NCI-H446 treated with DMSO at 0.1 percent for 48 hours (cell line): ENCODE data around the gene KCNIP1.
A peak's percentile ranks its signal among the peaks of the same experiment; 100 is the strongest.

Experiments
- DNase-seq: peaks from one replicate; lab custom pipeline; 2025; lab: John Stamatoyannopoulos, UW

KCNIP1 gene

DNA sequence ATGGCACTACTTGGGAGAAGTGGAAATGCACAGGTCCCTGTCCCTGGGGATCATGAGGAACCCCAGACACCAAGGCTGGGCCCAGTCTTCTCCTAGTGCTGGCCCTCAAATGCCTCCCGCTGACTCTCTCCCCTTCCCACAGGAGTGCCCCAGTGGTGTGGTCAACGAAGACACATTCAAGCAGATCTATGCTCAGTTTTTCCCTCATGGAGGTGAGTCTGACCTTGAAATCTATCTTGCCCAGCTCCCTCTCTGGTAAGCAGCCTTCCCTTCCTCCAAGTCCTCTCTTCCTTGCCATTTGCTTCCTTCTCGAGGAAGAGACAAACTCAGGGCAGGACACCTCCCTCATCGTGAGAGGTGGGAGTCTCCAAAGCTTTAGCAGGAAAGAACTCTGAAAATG is 216.4 kb downstream of the KCNIP1 start:
- DNase-seq, result no peak

DNA sequence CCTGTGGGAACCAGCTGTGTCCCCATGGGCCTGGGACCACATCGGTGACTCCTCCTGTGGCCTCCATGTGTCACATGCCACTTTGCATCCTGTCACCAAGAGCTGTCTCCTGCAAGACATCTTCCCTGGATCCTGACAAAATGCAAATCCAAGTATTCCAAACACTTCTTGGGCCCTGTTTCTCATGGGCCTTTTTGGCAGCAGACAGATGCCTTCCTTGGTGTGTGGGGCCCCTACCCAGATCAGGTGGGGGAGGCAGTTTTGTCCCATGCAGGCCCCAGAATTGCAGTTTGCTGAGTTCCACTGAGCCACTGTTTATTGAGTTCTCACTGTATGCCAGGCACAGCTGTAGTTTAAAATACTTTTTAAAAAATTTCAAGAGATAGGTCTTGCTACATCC is 217.2 kb downstream of the KCNIP1 start:
- no peak for DNase-seq

DNA sequence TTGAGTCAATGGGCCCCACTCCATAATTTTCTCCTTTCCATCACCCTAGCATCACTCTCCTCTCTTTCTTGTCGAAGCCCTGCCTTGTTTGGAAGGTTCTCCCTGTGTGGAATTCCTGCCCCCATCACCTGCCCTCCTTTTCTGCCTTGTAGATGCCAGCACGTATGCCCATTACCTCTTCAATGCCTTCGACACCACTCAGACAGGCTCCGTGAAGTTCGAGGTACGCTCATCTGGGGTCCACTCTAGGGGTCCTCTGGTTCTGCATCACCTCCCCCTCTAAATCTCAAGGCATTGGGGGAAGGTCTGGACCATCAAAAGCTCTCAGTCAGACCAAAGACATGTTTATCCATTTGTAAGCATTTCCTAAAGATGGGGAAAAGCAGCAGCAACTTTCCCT is 217.9 kb downstream of the KCNIP1 start:
- DNase-seq, result no peak

DNA sequence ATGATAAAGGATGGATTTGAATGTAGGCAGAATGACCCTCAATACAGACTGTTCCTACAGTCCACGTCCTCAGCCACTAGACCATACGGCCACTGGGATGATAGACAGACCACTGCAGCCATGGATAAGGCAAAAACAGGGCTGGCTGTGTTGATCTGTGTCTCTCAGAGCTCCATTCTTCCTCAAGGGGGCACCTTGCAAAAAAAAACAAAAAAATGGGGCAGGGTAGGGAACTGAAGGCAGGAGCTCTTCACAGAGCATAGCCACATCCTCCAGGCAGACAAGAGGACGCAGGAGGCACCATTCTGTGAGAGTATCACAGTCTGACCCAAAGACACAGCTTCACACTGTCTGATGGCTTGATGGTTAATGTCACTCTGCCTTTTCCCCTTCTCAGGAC is 218.5 kb downstream of the KCNIP1 start:
- DNase-seq, result no peak

DNA sequence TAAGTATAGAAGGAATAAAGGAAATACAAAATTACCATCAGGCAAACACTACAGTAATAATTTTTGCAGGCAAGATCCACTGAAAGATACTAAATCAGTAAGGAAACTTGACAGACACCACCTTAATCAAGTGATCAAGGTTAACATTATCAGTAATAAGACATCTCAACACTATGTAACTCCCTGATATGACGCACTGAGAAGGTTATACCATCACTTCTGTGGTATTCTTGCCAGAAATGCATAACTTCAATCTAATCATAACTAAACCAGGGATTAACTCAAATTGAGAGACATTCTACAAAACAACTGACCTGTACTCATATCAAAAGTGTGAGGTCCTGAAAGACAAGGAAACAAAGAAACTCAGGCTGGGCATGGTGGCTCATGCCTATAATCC is 227.2 kb downstream of the KCNIP1 start:
- no peak for DNase-seq

DNA sequence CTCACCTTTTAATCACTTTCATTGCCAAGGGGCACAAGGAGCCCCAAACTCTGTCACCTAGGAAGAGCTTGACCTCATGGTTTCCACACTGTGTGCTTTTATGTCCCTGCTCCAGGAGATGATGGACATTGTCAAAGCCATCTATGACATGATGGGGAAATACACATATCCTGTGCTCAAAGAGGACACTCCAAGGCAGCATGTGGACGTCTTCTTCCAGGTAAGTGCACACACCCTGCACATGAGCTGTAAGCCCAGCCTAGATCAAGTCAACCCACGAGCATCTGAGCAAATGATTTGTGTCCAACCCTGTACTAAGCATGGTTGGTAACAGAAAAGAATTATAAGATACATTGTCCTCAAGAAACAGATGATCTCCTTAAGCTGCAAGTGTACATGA is 228.9 kb downstream of the KCNIP1 start:
- DNase-seq, result no peak

DNA sequence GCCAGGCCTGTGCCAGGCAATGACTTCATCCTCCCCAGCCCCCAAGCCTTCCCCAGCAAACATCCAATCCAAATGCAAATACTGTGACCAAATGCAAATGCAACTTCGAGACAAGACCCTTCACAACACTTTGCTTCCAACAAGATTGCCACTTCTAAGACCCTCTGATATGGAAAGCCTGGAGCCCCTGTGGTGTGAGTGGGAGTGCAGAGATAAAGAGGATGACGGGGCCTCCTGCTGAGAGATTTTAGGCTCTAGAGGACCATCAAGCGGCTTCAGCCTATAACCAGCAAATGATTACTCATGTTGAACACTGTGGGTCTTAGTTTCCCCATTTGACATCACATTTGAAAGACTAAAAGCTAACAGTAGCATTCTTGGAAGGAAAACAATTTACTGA is 233.1 kb downstream of the KCNIP1 start:
- DNase-seq, result no peak

DNA sequence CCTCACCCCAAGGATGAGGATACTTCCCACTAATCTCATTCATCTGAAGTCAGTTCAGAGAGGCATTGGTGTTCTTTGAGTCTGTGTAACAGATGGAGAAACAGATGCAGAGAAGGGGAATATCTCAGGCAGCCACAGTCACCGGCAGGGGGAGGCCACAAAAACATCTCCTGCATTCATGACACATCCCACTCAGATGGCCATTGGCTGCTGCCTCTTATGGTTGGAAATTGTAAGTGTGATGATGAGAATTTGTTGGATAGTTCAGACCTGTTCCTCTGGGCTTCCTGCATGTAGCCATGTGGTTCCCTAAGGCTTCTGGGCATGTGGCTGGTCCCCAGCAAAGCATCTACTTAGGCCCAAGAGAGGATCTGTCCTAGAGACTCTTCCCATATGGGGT is 233.8 kb downstream of the KCNIP1 start:
- DNase-seq, result no peak

DNA sequence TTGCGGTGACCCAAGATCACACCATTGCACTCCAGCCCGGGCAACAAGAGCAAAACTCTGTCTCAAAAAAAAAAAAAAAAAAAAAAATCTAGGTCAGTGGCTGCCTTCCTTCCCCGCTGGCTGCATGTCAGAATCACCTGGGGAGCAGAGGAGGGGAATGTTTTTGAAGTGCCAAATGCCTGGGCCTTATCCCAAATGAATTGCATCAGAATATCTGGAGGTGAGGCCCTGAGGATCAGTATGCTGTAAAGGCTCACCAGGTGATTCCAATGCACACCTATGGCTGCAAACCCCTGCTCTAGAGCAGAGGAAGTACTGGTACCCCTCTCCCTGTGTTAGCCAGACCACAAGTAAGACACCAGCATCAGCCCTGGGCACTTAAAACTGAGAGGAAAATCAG is 235.0 kb downstream of the KCNIP1 start:
- no peak for DNase-seq

DNA sequence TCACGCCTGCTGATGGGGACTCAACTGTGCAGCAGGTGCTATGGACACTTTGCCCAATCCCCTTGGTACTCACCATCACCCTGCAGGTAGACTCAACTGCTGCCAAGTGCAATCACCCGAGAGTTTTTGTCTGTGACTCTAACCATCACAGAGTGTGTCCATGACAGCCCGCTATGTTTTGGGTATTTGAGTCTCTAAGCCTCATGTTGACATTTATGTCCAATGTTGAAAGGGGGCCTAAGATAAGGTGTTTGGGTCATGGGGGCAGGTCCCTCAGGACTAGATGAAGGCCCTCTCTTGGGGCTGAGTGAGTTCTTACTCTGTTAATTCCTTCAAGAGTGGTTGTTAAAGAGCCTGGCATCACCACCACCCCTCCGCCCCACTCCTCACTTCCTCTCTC is 235.6 kb downstream of the KCNIP1 start:
- no peak for DNase-seq

DNA sequence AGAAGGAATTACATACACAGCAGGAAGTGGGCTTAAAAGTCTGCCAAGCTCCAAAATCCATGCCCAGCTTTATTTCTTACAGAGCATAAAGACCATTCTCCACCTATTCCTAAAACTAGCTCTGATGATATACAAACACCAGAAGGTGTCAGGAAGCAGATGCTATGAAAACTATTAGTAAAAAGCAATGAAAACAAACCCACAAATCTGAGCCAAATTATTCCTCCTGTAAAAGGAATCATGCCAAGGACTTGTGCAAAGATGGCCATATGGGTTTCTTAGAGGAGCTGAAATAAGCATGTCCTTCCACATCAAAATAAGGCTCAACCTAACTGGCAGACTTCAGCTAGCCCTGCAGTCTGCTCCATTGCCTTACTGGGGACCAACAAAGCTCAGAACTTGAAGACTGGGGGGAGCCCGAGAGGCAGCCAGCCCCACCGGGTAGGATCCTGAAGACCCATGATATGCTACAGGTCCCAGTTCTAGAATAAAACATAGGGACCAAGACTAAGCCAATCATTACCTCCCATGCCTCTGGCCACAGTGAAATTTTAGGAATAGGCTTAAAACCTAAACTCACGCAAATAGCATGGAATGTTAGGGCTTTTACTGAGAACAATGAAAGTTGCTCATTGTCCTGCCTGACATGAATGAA is 236.9 kb downstream of the KCNIP1 start:
- peak; percentile 80 for DNase-seq

DNA sequence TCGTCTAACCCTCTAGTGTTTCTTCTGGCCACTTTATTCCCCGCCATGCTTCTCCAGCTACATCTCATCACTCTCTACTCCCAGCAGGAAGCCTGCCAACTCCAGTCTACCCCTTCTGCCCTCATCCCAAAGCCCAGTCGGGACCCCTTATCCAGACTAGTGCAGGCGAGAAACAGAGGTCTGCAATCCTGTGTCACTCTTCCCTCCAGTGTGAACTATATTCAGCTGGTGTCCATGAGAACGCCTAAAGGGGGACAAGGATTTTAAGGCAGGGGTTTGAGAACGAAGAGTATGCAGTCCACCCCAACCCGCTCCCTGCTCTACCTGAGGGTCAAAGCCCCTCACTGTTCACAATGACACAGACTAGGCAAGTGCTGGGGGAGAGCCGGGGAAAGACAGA is 238.0 kb downstream of the KCNIP1 start:
- no peak for DNase-seq

DNA sequence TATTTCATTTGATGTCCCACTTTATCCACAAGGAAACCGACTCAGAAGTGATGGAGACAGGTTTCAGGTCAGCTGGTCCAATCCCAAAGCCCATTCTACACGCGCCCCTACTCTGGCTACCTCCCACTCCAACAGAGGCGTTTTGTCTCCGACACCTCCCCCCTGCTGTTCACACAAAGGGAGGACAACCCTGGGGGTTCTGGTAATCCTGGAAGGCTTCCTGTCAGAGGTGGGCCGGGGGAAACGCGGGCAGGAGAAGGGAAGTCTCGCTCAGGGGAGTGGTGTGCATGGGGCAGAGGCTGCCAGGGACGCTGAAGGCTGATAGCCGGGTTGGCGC is 240.0 kb downstream of the KCNIP1 start:
- no peak for DNase-seq

DNA sequence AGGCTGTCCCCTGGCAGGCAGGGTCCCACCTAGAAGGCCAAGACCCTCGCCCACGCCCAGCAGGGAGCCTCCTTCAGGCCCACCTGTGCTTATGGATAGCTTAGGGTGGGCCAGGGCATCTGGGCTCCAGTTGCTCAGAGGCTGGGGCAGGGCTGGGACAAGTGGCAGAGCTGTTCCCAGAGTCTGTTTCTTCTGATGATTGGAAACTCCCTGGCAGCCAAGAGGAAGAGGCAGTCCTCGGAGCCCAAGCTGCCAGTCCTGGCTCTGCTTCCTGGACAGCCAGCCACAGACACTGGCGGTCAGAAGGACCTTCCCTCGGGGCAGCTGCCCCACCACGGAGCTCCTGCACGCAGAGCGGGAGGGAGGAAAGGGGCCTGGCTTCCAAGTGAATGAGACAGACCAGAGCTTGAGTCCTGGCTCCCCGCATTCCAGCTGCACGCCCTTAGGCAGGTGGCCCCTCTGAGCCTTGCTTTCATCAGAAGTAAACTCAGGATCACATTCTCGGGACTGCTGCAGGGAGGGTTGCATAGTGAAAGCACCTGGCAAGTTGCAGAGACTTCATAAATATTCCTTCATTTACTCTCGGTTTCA is 241.8 kb downstream of the KCNIP1 start:
- peak; percentile 2 for DNase-seq

DNA sequence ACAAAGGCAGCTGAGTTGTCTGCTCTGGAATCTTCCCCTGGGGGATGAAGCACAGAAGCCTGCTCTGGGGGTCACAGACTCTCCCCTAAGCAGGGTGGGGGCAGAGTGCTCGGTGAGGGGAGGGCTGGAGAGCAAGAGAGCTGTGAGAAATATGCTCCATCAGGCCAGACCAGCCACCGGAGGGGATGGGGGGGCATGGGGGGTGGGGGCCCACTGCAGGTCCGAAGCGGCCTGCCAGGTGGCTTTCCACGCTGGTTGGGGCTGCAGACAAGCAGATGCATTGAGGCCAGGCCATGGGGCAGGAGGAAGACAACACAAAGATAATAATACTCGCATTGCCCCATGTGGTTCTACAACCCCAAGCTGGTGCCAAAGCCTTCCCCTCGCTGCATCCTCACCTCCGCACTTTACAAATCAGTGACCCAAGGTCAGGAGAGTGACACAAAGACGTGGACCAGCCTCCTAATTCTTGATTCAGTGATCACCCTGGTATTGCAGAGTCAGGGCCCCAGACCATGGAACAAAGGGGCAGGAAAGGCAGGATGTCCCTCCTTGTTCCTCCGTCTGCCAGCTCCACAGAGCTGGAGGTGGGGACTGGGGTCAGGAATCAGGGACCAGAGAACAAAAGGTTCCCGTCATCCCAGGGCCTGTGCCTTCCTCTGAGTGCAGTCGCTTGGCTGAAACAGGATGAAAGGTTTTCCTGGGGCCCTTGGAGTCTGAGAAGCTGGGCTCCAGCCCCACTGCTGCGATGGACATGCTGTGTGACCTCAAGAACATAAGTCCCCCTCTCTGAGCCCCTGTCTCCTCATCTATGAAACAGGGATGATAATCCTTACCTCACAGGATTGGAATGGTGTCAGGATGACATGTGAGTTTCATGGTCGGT is 242.5 kb downstream of the KCNIP1 start:
- no peak for DNase-seq

DNA sequence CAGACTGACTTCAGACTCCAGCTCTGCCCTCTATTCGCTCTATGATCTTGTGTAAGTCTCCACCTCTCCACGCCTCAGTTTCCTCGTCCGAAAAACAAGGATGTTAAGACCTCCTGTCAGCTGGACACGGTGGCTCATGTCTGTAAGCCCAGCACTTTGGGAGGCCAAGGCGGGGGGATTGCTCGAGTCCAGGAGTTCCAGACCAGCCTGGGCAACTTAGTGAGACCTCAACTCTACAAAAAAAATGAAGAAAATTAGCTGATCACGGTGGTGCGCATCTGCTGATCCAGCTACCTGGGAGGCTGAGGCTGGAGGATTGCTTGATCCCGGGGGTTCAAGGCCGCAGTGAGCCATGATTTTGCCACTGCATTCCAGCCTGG is 243.1 kb downstream of the KCNIP1 start:
- DNase-seq, result no peak

DNA sequence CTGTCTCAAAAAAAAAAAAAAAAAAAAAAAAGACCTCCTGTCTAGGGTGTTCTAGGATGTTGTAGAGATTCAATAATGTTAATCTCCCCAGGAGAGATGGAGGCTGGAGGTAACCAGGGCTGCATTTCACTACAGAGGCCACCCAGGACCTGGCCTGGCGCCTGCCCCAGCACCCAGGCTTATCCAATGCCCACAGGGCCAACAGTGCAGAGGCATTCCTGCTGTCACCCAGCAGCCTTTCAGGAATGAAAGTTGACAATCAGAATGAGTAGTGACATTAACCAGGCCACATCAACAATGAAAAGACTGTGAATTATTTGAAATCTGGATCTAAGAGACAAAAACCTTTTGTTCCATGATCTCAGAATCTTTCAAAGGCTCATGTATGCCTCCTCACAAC is 243.5 kb downstream of the KCNIP1 start:
- DNase-seq, result no peak

DNA sequence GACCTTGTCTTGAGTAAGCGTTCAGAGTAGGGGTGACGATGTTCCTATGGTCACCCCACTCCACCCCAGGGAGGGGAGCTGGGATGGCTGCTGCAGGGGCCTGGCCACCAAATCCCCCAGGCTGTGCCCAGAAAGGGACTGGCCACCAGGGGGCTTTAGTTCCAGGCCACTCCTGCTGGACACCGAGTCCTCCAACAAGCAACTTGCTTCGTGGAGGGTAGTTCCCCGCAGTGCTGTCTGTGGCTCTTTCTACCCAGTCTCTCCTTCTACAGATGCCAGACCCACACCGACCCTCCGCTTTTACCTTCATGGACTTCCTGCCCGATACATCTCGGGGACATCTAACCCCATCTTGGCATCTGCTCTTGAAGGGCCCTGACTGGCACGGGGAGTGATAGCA is 244.0 kb downstream of the KCNIP1 start:
- no peak for DNase-seq

DNA sequence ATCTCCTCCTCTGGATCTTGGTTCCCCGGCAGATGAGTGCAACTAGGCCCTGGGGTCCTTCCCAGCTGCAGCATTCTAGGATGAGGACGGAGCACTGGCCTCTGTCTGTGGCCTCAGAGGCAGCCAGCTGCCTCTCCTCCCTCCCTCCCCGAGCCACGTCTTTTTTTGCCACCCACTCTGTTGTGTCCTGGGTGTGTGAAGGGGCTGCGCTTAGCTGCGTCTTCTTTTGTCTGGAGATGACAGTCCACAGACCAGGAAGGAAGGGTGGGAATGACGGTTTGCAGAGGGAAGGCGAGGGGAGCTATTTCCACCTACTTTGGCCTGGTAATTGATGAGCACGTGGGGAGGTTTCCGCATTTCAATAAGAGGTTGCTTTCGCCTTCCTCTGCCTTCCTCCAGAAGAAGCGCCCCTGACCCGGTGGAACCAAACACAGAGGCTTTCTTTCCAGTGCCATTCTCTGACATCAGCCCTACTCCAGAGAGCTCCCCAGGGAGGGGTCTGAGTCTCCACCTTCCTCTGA is 245.2 kb downstream of the KCNIP1 start:
- no peak for DNase-seq

DNA sequence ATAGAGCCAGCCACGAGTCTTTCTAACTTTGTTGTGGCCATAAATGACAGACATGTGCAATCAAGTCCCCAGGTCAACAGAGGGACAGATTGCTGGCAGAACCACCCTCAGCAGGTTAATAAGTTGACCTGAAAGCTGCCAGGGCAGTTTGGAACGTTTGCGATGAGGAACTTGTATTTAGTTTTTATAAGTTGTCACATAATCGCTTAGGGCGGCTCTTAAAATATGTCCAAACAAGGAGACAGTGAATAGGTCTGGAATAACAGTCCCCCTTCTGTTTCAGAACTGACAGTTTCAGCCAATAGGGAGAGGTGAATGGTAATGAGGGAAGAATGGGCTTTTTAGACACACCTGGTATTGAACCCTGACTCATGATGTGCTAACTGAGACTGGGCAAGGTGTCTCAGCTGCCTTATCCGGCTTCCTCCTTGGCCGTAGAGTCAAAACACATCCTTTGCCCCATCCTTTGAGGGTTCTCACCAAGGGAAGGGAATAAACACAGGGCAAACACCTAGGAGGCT is 246.2 kb downstream of the KCNIP1 start:
- DNase-seq, result no peak

DNA sequence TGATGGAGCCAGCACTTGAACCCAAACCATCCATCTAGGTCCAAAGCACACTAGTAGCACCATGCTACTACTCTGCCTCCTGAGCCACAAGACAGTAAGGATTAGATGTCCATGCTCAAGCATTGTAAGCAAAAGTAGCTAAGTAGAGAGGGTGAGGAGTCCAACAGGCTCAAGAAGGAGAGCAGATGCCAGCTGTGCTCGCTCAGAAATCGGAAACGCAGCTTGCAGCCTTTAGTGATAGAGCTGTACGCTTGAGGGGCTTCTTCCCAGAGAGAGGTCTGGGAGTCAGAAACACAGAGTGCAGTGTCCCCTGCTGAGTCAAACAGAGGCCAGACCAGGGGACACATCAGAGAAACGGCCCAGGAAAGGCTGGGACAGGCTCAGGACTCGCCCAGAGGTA is 247.0 kb downstream of the KCNIP1 start:
- no peak for DNase-seq

DNA sequence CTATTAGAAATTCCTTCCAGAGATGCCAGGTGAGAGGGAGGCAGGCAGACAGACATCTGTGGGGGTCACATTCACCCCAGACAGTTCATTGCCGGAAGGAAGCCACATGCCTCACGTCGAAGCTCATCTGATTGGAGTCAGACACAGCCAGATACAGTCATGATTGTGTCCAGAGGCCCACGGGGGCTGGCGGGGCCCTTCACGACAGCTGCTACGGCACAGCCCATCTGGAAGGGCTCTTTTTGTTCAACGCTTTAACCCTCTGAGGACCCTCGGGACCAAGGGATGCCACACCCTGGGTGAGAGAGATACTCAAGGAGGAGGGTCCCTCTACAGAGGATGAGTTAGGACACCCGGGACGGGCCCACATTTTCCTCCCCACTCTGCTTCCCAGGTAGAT is 247.8 kb downstream of the KCNIP1 start:
- DNase-seq, result peak; percentile 19
